ENCODE data around the gene ADAM15. TPM values are rescaled to one million over a fixed set of nuclear protein-coding genes. Genes with fewer than 3 reads are reported as not detected.

ADAM15 gene
- total RNA-seq, 2 experiments from 2014 or later: 17.2 to 20.1 TPM

DNA sequence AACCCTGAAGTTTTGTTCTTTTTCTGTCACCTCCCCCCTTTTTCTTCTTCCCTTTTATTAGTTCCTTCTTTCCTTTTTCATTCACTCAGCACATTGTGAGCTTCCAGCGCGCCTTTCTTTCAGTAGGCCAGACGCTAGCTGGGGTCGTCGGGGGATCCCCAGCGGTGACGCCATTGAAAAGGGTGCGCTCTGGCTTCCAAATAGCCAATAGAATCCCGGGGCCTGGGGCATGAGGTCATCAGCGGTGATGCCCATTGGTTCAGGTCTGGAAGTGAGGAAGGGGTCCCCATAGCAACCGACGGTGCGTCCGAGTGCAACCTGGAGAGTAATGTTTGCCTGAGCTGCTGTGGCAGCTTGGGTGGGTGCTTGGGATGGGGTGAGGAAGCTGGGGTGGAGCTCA, 20.6 kb downstream of the ADAM15 start:
- H3K27ac ChIP-seq (ENCODE audit: low read depth in 1 of 2, low read length in 2 of 2): no peak overlapping the region

DNA sequence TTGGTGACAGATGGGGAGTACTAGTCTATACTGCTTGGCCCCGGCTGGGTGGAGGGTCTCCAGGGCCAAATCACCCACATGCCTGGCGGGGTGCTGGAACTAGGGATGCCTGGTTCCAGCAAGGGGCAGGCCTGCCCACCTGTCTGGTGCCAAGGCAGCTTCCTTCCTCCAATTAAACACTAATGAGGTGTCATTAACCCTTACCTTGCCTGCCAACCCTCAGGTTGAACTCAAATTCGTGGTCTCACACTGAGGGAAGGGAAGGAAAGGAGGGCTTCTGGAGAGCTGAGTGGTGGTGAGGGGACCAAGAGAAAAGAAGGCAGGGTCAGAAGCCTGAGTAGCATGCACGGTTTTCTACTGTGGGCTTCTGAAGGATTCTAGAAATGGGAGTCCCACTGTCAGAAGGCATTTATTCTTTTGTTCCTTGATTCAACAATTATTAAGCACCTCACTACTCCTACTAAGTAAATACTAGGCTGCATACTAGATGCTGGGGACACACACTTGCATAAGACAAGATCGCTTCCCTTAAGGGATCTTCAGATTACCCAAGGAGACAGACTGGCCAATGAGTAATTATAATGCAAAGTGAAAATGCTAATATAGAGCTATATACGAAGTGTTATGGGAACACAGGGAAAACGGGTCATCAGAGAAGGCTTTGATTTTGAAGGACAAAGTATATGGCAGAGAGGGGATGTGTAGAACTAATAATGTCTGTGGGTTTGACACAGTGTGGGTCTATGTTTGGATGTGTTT, 21.6 kb downstream of the ADAM15 start:
- TF ChIP-seq, protein P1, sequence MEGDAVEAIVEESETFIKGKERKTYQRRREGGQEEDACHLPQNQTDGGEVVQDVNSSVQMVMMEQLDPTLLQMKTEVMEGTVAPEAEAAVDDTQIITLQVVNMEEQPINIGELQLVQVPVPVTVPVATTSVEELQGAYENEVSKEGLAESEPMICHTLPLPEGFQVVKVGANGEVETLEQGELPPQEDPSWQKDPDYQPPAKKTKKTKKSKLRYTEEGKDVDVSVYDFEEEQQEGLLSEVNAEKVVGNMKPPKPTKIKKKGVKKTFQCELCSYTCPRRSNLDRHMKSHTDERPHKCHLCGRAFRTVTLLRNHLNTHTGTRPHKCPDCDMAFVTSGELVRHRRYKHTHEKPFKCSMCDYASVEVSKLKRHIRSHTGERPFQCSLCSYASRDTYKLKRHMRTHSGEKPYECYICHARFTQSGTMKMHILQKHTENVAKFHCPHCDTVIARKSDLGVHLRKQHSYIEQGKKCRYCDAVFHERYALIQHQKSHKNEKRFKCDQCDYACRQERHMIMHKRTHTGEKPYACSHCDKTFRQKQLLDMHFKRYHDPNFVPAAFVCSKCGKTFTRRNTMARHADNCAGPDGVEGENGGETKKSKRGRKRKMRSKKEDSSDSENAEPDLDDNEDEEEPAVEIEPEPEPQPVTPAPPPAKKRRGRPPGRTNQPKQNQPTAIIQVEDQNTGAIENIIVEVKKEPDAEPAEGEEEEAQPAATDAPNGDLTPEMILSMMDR (IDR thresholded peaks at IDR 0.05): no peak
- peaks cover 4% of the 10 kb centered on the region for H3K36me3 Mint-ChIP-seq (ENCODE audit: low read depth)
- Histone ChIP-seq H3K4me1 (ENCODE audit: insufficient read depth, low read length) (peaks cover 32% of the 10 kb centered on the region), H3K27ac (ENCODE audit: low read depth in 1 of 2, low read length in 2 of 2) (no peak overlapping the region), H3K4me3 (ENCODE audit: low read length) (no peak overlapping the region), H3K9me3 (ENCODE audit: control insufficient read depth in 1 of 2, insufficient read depth in 1 of 2, low read length in 2 of 2) (no peaks in the 10 kb centered on the region), H3K36me3 (ENCODE audit: insufficient read depth, low read length) (peaks cover 15% of the 10 kb centered on the region), H3K27me3 (ENCODE audit: control insufficient read depth in 1 of 2, insufficient read depth in 2 of 2, low read length in 2 of 2) (no peaks in the 10 kb centered on the region)
- ChIA-PET CTCF (interaction anchor here (1.4 to 2.6 kb wide), 3 partner anchors 11 to 19 kb away, joined by 4 to 14 read pairs (median 13); no protein-coding TSS in a partner anchor), POLR2A (no interaction called here)
- H3K27ac Mint-ChIP-seq: no peak overlapping the region
- intact Hi-C loops (cut with DNase I, micrococcal nuclease): no loop called here
- H3K9me3 Mint-ChIP-seq: no peaks in the 10 kb centered on the region
- no peak for DNase-seq
- H3K4me3 Mint-ChIP-seq: no peak overlapping the region
- H3K4me1 Mint-ChIP-seq (ENCODE audit: low read depth): peaks cover 40% of the 10 kb centered on the region
- no peaks in the 10 kb centered on the region for H3K27me3 Mint-ChIP-seq
- no peak for ATAC-seq (ENCODE audit: poor library complexity)

More for the DNA sequence above, 20.6 kb downstream of the ADAM15 start:
- Histone ChIP-seq H3K4me3 (ENCODE audit: low read length) (no peak overlapping the region), H3K27me3 (ENCODE audit: control insufficient read depth in 1 of 2, insufficient read depth in 2 of 2, low read length in 2 of 2) (no peaks in the 10 kb centered on the region), H3K4me1 (ENCODE audit: insufficient read depth, low read length) (peaks cover 32% of the 10 kb centered on the region), H3K9me3 (ENCODE audit: control insufficient read depth in 1 of 2, insufficient read depth in 1 of 2, low read length in 2 of 2) (no peaks in the 10 kb centered on the region), H3K36me3 (ENCODE audit: insufficient read depth, low read length) (peaks cover 18% of the 10 kb centered on the region)
- CTCF ChIA-PET: interaction anchor here (1.3 to 2.6 kb wide), 5 partner anchors 9 to 21 kb away, joined by 3 to 14 read pairs (median 7); no protein-coding TSS in a partner anchor
- ATAC-seq (ENCODE audit: poor library complexity) (no peak), DNase-seq (no peak)
- Mint-ChIP-seq H3K27ac (no peak overlapping the region), H3K4me3 (peak overlapping the region; percentile 44), H3K27me3 (no peaks in the 10 kb centered on the region), H3K9me3 (no peaks in the 10 kb centered on the region), H3K4me1 (ENCODE audit: low read depth) (peaks cover 36% of the 10 kb centered on the region), H3K36me3 (ENCODE audit: low read depth) (peaks cover 10% of the 10 kb centered on the region)
- intact Hi-C loops (cut with DNase I, micrococcal nuclease): loop anchor here in 1 of 2 experiments (2.0 kb wide), 1 partner anchor 13 kb away; no protein-coding TSS in a partner anchor
- TF ChIP-seq, protein P1 (IDR thresholded peaks at IDR 0.05): no peak
- POLR2A ChIA-PET: no interaction called here

DNA sequence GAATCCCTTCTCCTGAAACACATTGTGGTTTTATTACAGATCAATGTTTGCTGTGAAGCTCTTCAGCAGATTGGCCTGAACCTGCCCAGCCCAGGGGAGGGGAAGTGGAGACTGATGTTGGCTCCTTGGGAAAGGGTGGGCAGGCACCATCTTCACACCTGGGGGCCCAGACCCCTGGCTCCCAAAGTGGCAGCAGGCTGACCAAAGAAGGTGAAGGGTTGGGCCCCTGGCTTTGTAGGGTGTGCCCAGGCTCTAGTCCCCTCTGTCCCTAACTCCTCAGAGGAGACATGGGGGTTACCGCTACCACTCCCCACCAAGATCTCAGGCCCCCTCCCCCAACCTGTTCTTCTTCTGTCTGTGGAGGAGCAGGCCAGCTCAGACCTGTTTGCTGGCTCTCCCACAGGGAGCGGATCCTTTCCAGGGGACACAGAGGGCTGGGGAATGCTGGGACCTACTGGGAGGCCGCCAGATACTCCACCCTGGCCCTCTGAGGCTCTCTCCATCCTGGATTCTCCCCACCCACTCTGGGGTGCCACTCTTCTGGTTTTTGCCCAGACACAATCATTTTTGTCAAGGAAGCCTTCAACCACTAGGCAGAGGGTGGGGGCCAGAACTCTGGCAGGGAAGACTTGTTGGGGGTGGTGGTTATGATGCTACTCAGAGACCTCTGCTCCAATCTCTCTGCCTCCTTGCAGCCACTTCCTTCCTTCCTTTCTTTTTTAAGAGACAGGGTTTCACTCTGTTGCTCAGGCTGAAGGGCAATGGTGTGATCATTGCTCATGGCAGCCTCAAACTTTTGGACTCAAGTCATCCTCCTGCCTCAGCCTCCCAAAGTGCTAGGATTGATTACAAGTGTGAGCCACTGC, 22.5 kb downstream of the ADAM15 start:
- no peak for ATAC-seq (ENCODE audit: poor library complexity)
- TF ChIP-seq, protein P1 (IDR thresholded peaks at IDR 0.05): no peak
- Mint-ChIP-seq H3K4me1 (ENCODE audit: low read depth) (peaks cover 46% of the 10 kb centered on the region), H3K9me3 (no peaks in the 10 kb centered on the region), H3K4me3 (no peak overlapping the region), H3K36me3 (ENCODE audit: low read depth) (peaks cover 4% of the 10 kb centered on the region), H3K27me3 (no peaks in the 10 kb centered on the region), H3K27ac (no peak overlapping the region)
- intact Hi-C loops (cut with DNase I, micrococcal nuclease): no loop called here
- peaks cover 8% of the 10 kb centered on the region for H3K36me3 ChIP-seq (ENCODE audit: insufficient read depth, low read length)
- no peaks in the 10 kb centered on the region for H3K27me3 ChIP-seq (ENCODE audit: control insufficient read depth in 1 of 2, insufficient read depth in 2 of 2, low read length in 2 of 2)
- peaks cover 38% of the 10 kb centered on the region for H3K4me1 ChIP-seq (ENCODE audit: insufficient read depth, low read length)
- POLR2A ChIA-PET: no interaction called here
- H3K4me3 ChIP-seq (ENCODE audit: low read length): no peak overlapping the region
- CTCF ChIA-PET: interaction anchor here (0.6 to 1.5 kb wide), 2 partner anchors 12 to 89 kb away, joined by 5 to 6 read pairs; no protein-coding TSS in a partner anchor
- DNase-seq: peak in 1 of 14 experiments; percentile 42
- H3K9me3 ChIP-seq (ENCODE audit: control insufficient read depth in 1 of 2, insufficient read depth in 1 of 2, low read length in 2 of 2): no peaks in the 10 kb centered on the region
- H3K27ac ChIP-seq (ENCODE audit: low read depth in 1 of 2, low read length in 2 of 2): no peak overlapping the region

All from CD4-positive, alpha-beta T cell (primary cell).